Dermis blood vessel endothelial cell (primary cell): Measurements from ENCODE around the gene GRK6. TPM values are rescaled to one million over a fixed set of nuclear protein-coding genes. Genes with fewer than 3 reads are reported as not detected.
"Not testable (repeated sequence)": the region's sequence is repeated elsewhere in the genome, so short reads cannot be mapped to it uniquely, and the experiment has no call there.

Experiments
- DNase-seq: peaks from one replicate; pipeline ENCODE4 v3.0.0; 2010
- total RNA-seq: library from RNA; depleted of rRNA; stranded (reverse); fragments of >200 nt; gene quantifications from 2 replicates; pipeline ENCODE4 v1.2.3, GENCODE V29; 2014

The GRK6 gene
- total RNA-seq, 1 donor from 2014 or later = 22.0 TPM

- DNase-seq = peak; percentile 51
Measured at GRCh38 chr5:177399997-177400868, 26.2 kb upstream of the GRK6 start, which contains the start of gene PFN3. Gene PFN3 (minus strand): TSS chr5:177400661. CDS start chr5:177400576, 85 bp downstream.

- peak; percentile 48 for DNase-seq
Measured at GRCh38 chr5:177402271-177403043, 24.0 kb upstream of the GRK6 start.

- DNase-seq = peak; percentile 32
Measured at GRCh38 chr5:177403102-177403791, 23.2 kb upstream of the GRK6 start.

GRCh38 chr5:177403792-177404640 lies 22.5 kb upstream of the GRK6 start:
- peak; percentile 86 for DNase-seq

- no peak for DNase-seq
Measured at GRCh38 chr5:177404641-177405179, 21.8 kb upstream of the GRK6 start.

GRCh38 chr5:177405312-177405711 lies 21.2 kb upstream of the GRK6 start:
- DNase-seq = no peak

GRCh38 chr5:177405805-177406204 lies 20.7 kb upstream of the GRK6 start:
- no peak for DNase-seq

- no peak for DNase-seq
Measured at GRCh38 chr5:177409043-177409801, 17.3 kb upstream of the GRK6 start, which contains the start of gene F12. Gene F12 (minus strand): TSS chr5:177409564. CDS start chr5:177409527, 37 bp downstream.

GRCh38 chr5:177410575-177410974 lies 15.9 kb upstream of the GRK6 start:
- no peak for DNase-seq

- DNase-seq = no peak
Measured at GRCh38 chr5:177412603-177413233, 13.8 kb upstream of the GRK6 start.

GRCh38 chr5:177414481-177414880 lies 12.0 kb upstream of the GRK6 start:
- DNase-seq = no peak

- not testable (repeated sequence) for DNase-seq
Measured at GRCh38 chr5:177417081-177417480, 9.4 kb upstream of the GRK6 start.

- DNase-seq = no peak
Measured at GRCh38 chr5:177419046-177419445, 7.4 kb upstream of the GRK6 start.

GRCh38 chr5:177420472-177420871 lies 6.0 kb upstream of the GRK6 start:
- DNase-seq = not testable (repeated sequence)

- DNase-seq = no peak
Measured at GRCh38 chr5:177421062-177421798, 5.2 kb upstream of the GRK6 start.

GRCh38 chr5:177423671-177424070 lies 2.8 kb upstream of the GRK6 start:
- DNase-seq = no peak

- DNase-seq = no peak
Measured at GRCh38 chr5:177425196-177425800, 1.2 kb upstream of the GRK6 start.

- DNase-seq = peak; percentile 100
Measured at GRCh38 chr5:177425801-177426565, 493 bp upstream of the GRK6 start.
